ENCODE measurements around the gene GAL3ST3. TPM values are rescaled to one million over a fixed set of nuclear protein-coding genes. Genes with fewer than 3 reads are reported as not detected.

The GAL3ST3 gene
- total and polyA plus RNA-seq, 2 of the 8 experiments (the other 6 are each of a cell fraction or from before 2014, with no cell fraction given), result 21.1 to 21.4 TPM

- FAIRE-seq (no peak), DNase-seq (ENCODE audit: low read depth in 1 of 2, low spot score in 2 of 2) (peak in 1 of 2 experiments; percentile 49)
- Histone ChIP-seq H3K23me2 (ENCODE audit: low read depth, low read length) (peaks cover 14% of the 10 kb centered on the region; the same call in 1 of the 2 replicates), H2BK120ac (replicated peaks; ENCODE audit: low read depth, low read length) (no peak overlapping the region), H3K14ac (ENCODE audit: insufficient read length) (no peak overlapping the region), H2BK5ac (ENCODE audit: low read depth, low read length) (peak overlapping the region; percentile 54; the same call in 1 of the 2 replicates), H4K20me1 (replicated peaks in 1 of 2; ENCODE audit: control insufficient read depth in 1 of 2, insufficient read depth in 2 of 2, low read length in 2 of 2) (peaks cover 0 to 7% of the 10 kb centered on the region in 2 experiments), H3K79me2 (ENCODE audit: control insufficient read depth in 1 of 2, insufficient read depth in 2 of 2, low read length in 2 of 2) (peaks cover 10 to 36% of the 10 kb centered on the region in 2 experiments), H3K23ac (ENCODE audit: insufficient read length) (no peak overlapping the region), H4K91ac (replicated peaks; ENCODE audit: insufficient read length, low read length) (peak overlapping the region; percentile 61), H3K18ac (ENCODE audit: extremely low read depth, low read length) (no peak overlapping the region), H4K8ac (ENCODE audit: extremely low read depth, insufficient read depth, low read length) (no peak overlapping the region), H3K4me3 (ENCODE audit: extremely low read depth in 1 of 4, insufficient read depth in 2 of 4, low read depth in 3 of 4, low read length in 4 of 4) (peak overlapping the region in 3 of 4 experiments; percentile 97 to 99 (median 99); a peak in 4 of 8 replicates), H2BK15ac (ENCODE audit: low read length) (peak overlapping the region; percentile 66; the same call in 1 of the 2 replicates), H3K79me1 (ENCODE audit: low read depth, low read length) (peaks cover 19% of the 10 kb centered on the region), H3K4ac (replicated peaks; ENCODE audit: insufficient read length, low read depth, low read length) (peak overlapping the region; percentile 1), H3K9ac (replicated peaks in 1 of 4; ENCODE audit: extremely low read depth in 1 of 4, low read depth in 3 of 4, low read length in 3 of 4) (peak overlapping the region in 1 of 4 experiments; percentile 91; a peak in 1 of 7 replicates), H2BK12ac (ENCODE audit: low read depth, low read length) (peak overlapping the region; percentile 93), H3K4me2 (ENCODE audit: insufficient read depth in 1 of 2, low read depth in 2 of 2, low read length in 2 of 2) (peak overlapping the region; percentile 72 to 99), H3K27ac (ENCODE audit: low read depth, low read length) (peak overlapping the region; percentile 85), H3K4me1 (replicated peaks in 1 of 4; ENCODE audit: control insufficient read depth in 3 of 4, insufficient read depth in 4 of 4, low read length in 3 of 4) (peaks cover 0 to 26% (median 20%) of the 10 kb centered on the region in 4 experiments; a peak in 6 of 7 replicates), H2AK5ac (ENCODE audit: low read depth, low read length) (no peak overlapping the region; the same call in 1 of the 2 replicates), H3K27me3 (replicated peaks in 1 of 4; ENCODE audit: control insufficient read depth in 3 of 4, extremely low read depth in 1 of 4, insufficient read depth in 3 of 4, low read length in 3 of 4) (no peaks in the 10 kb centered on the region), H3K9me3 (ENCODE audit: insufficient read depth in 2 of 2, low read depth in 1 of 2, low read length in 1 of 2) (no peaks in the 10 kb centered on the region), H4K5ac (ENCODE audit: insufficient read length, low read depth, low read length) (peak overlapping the region; percentile 46), H2AFZ (ENCODE audit: low read length) (peak overlapping the region; percentile 36; the same call in 1 of the 2 replicates), H3K36me3 (ENCODE audit: control insufficient read depth in 2 of 4, insufficient read depth in 4 of 4, low read length in 3 of 4) (peaks cover 5 to 16% (median 10%) of the 10 kb centered on the region in 4 experiments), H2BK20ac (ENCODE audit: low read length) (peak overlapping the region; percentile 10; the same call in 1 of the 2 replicates), H3K56ac (replicated peaks; ENCODE audit: insufficient read length, low read depth, low read length) (no peak overlapping the region)
- CTCF ChIA-PET (ENCODE audit: partially characterized antibody), result interaction anchor here (0.8 to 12.0 kb wide), 5 partner anchors 15 to 198 kb away, joined by 3 to 144 read pairs (median 3); no protein-coding TSS in a partner anchor
- WGBS, 2 experiments (ENCODE audit: extremely low coverage in 1 of 2, insufficient coverage in 1 of 2, insufficient read length in 1 of 2, insufficient replicate concordance in 2 of 2, low coverage in 1 of 2, low lambda C conversion rate in 2 of 2, missing lambda C conversion rate in 1 of 2), result 76% methylated on average over 5 of the region's 5 CpGs; no CpG with 5 or more reads in 1 of the 2 experiments
- TF ChIP-seq KDM1A (IDR thresholded peaks at IDR 0.05; ENCODE audit: borderline replicate concordance, low read length), result no peak
- TF ChIP-seq CTCF (IDR thresholded peaks at IDR 0.05; ENCODE audit: control extremely low read depth in 1 of 3, insufficient read depth in 1 of 3, low read depth in 1 of 3, low read length in 3 of 3), result 0 out of 4 replicates have a peak, but pooled peaks of 1 of the 3 experiments have one; percentile 13
- POLR2A ChIA-PET (ENCODE audit: partially characterized antibody), result interaction anchor here (0.6 to 13.4 kb wide), 10 partner anchors 9 to 345 kb away, joined by 3 to 150 read pairs (median 4); partner anchors contain the start of genes BANF1, CCDC85B, EIF1AD and PACS1
Measured at GRCh38 chr11:66050581-66051231, 1.7 kb upstream of the GAL3ST3 start.

Measured in H1 (cell line).